K562 (cell line): Measurements from ENCODE around the gene VIPR2.

ENCODE experiments used
- ARHGAP35 ChIP-seq: fragments of 450-650 bp; IDR thresholded peaks from 2 replicates; pipeline ENCODE4 v1.6.1; 2018; ENCODE audit not compliant: partially characterized antibody
- GTF2F1 ChIP-seq: IDR thresholded peaks from 2 replicates; pipeline ENCODE4 v1.6.1; 2011; ENCODE audit warnings: low read depth, low read length, improper control_type of control experiment
- KLF16 ChIP-seq: IDR thresholded peaks from 2 replicates; pipeline ENCODE4 v1.6.1; 2016; ENCODE audit warnings: antibody characterized with exemption
- POLR2A ChIP-seq: fragments of 450-650 bp; conservative IDR thresholded peaks from 2 replicates; pipeline ENCODE4 v1.6.1; 2016
- POLR2AphosphoS5 ChIP-seq: IDR thresholded peaks from 2 replicates; pipeline ENCODE4 v1.6.1; 2011; ENCODE audit warnings: mild to moderate bottlenecking, low read depth, low read length, moderate library complexity; ENCODE audit not compliant: control insufficient read depth, insufficient read depth
- RAD21 ChIP-seq, 2 experiments: fragments of 250-450 bp in 1 of 2; fragments of 450-650 bp in 1 of 2; sonication (Bioruptor Pico) in 1 of 2; formaldehyde crosslinking in 1 of 2; IDR thresholded peaks in 1 of 2; conservative IDR thresholded peaks in 1 of 2; 2 replicates each; pipeline versions ENCODE4 v1.4.0 to v1.8.0; 2020 to 2022; ENCODE audit warnings: mild to moderate bottlenecking in 2 of 2, moderate library complexity in 1 of 2
- SMARCA4 ChIP-seq: fragments of 450-650 bp; IDR thresholded peaks from 2 replicates; pipeline ENCODE4 v1.6.1; 2016
- YY1 ChIP-seq, 3 experiments: IDR thresholded peaks; 2 replicates each; pipeline ENCODE4 v1.6.1; 2011; ENCODE audit warnings: low read length in 2 of 3, mild to moderate bottlenecking in 2 of 3, moderate library complexity in 2 of 3, borderline replicate concordance in 1 of 3, control low read depth in 1 of 3, low read depth in 1 of 3; ENCODE audit not compliant: insufficient read depth in 3 of 3, insufficient replicate concordance in 2 of 3, control insufficient read depth in 1 of 3, insufficient read length in 1 of 3; ENCODE audit errors: extremely low read depth in 1 of 3

DNA sequence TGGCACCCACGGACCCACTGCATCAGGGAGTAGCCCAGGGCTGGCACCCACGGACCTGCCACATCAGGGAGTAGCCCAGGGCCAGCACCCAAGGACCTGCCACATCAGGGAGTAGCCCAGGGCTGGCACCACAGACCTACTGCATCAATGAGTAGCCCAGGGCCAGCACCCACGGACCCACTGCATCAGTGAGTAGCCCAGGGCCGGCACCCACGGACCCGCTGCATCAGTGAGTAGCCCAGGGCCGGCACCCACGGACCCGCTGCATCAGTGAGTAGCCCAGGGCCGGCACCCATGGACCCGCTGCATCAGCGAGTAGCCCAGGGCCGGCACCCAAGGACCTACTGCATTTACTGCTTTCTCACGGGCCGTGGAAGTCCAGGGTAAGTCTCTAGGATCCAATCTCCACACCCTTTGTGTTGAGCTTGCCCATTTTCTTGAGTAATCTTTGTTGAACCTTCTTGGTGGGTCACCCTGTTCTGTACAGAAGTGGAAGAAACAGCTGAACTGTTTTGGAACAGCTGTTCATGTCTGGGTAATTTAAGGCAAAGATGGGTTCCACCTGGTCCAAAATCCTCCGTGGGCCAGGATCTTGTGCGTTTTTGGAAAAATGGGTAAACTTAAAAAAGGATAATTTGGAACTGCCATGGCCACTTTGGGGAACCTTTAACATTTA, 69.0 kb downstream of the VIPR2 start:
- no peak for TF ChIP-seq RAD21 (CRISPR knock-in tag; conservative IDR thresholded peaks at IDR 0.05 in 1 of 2, IDR thresholded peaks at IDR 0.05 in 1 of 2)
- no peak for TF ChIP-seq YY1 (IDR thresholded peaks at IDR 0.05; ENCODE audit: borderline replicate concordance in 1 of 3, control insufficient read depth in 1 of 3, extremely low read depth in 1 of 3, insufficient read depth in 3 of 3, insufficient read length in 1 of 3, insufficient replicate concordance in 2 of 3, low read depth in 1 of 3, low read length in 2 of 3)
- TF ChIP-seq KLF16, result no peak
- TF ChIP-seq POLR2A, result no peak
- TF ChIP-seq GTF2F1, result no peak
- no peak for TF ChIP-seq SMARCA4
- TF ChIP-seq POLR2AphosphoS5, result no peak
- TF ChIP-seq ARHGAP35, result no peak
